Right lobe of liver (tissue), 4 donors: ENCODE data around the gene NDUFS7.

Experiments used
- CTCF ChIP-seq, 4 donors: fragments of 200-600 bp in 3 of 4; fragments of 450-650 bp in 1 of 4; IDR thresholded peaks; one replicate each; pipeline versions ENCODE4 v1.5.1 to v1.8.0; 2016 to 2022; ENCODE audit warnings: antibody characterized with exemption in 4 of 4, mild to moderate bottlenecking in 2 of 4
- POLR2A ChIP-seq: fragments of 450-650 bp; IDR thresholded peaks from one replicate; pipeline ENCODE4 v1.6.1; 2017; ENCODE audit warnings: antibody characterized with exemption, mild to moderate bottlenecking
- donor health status: DM: no; HTN: no; CAD: no.
- donor health status: DM: no; HTN: no; CAD: no.
- donor health status: DM: no; HTN: yes; CAD: no.

- TF ChIP-seq POLR2A, result no peak
- no peak for TF ChIP-seq CTCF (IDR thresholded peaks at IDR 0.05)
These were observed 18.1 kb upstream of the NDUFS7 start for GRCh38 chr19:1365319-1366269.
